ENCODE measurements around the gene RNF40. TPM values are rescaled to one million over a fixed set of nuclear protein-coding genes. Genes with fewer than 3 reads are reported as not detected.

Gene RNF40
- total and polyA plus RNA-seq, 2 of the 8 experiments (the other 6 are each of a cell fraction or from before 2014, with no cell fraction given), result 38.5 to 68.7 TPM

GRCh38 chr16:30715750-30716445 is 46.2 kb upstream of the RNF40 start (continued):
- TF ChIP-seq CHD1 (IDR thresholded peaks at IDR 0.05; ENCODE audit: low read depth, low read length) (no peak), RNF2 (IDR thresholded peaks at IDR 0.05; ENCODE audit: borderline replicate concordance, low read depth, low read length, missing control alignments, poor library complexity, severe bottlenecking) (no peak), RFX5 (IDR thresholded peaks at IDR 0.05; ENCODE audit: borderline replicate concordance, low read depth, low read length) (no peak), EGR1 (IDR thresholded peaks at IDR 0.05; ENCODE audit: borderline replicate concordance, low read depth, low read length) (no peak), SP4 (IDR thresholded peaks at IDR 0.05; ENCODE audit: low read length) (no peak)
- TF ChIP-seq, protein P1, sequence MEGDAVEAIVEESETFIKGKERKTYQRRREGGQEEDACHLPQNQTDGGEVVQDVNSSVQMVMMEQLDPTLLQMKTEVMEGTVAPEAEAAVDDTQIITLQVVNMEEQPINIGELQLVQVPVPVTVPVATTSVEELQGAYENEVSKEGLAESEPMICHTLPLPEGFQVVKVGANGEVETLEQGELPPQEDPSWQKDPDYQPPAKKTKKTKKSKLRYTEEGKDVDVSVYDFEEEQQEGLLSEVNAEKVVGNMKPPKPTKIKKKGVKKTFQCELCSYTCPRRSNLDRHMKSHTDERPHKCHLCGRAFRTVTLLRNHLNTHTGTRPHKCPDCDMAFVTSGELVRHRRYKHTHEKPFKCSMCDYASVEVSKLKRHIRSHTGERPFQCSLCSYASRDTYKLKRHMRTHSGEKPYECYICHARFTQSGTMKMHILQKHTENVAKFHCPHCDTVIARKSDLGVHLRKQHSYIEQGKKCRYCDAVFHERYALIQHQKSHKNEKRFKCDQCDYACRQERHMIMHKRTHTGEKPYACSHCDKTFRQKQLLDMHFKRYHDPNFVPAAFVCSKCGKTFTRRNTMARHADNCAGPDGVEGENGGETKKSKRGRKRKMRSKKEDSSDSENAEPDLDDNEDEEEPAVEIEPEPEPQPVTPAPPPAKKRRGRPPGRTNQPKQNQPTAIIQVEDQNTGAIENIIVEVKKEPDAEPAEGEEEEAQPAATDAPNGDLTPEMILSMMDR (IDR thresholded peaks at IDR 0.05; ENCODE audit: control extremely low read depth in 1 of 3, insufficient read depth in 1 of 3, low read depth in 1 of 3, low read length in 3 of 3), result no peak

Data from H1 (cell line).